Peyer's patch (tissue), 4 donors: ENCODE results near the gene WWOX.

Experiments used
- CTCF ChIP-seq, 6 experiments: fragments of 450-650 bp in 4 of 6; fragments of 200-600 bp in 2 of 6; sonication (generic) in 1 of 6; IDR thresholded peaks; one replicate each; pipeline ENCODE4 v1.5.1; 2017 to 2019; ENCODE audit warnings: antibody characterized with exemption in 6 of 6, mild to moderate bottlenecking in 3 of 6, moderate library complexity in 1 of 6
- POLR2A ChIP-seq, 2 donors: fragments of 450-650 bp; IDR thresholded peaks; one replicate each; pipeline ENCODE4 v1.5.1; 2017; ENCODE audit warnings: antibody characterized with exemption in 2 of 2, mild to moderate bottlenecking in 2 of 2, moderate library complexity in 2 of 2

GRCh38 chr16:78681743-78682142 lies 582.3 kb downstream of the WWOX start:
- TF ChIP-seq CTCF (IDR thresholded peaks at IDR 0.05) (no peak), POLR2A (IDR thresholded peaks at IDR 0.05) (no peak)
